Body of pancreas (tissue), 4 donors: ENCODE results near the gene CISTR. TPM values are rescaled to one million over a fixed set of nuclear protein-coding genes. Genes with fewer than 3 reads are reported as not detected.

Source experiments
- ATAC-seq: fragments of 150-250 bp; one replicate; pipeline ENCODE4 v1.9.1; 2016
- DNase-seq, 4 donors: peaks; one replicate each; pipeline ENCODE4 v3.0.0-alpha.2; 2019
- H3K27ac ChIP-seq, 4 donors: fragments of 200-600 bp; sonication (generic); 1 replicate in 3 of 4; 2 replicates in 1 of 4; pipeline versions ENCODE4 v1.5.1 to v1.6.1; 2016 to 2019; ENCODE audit warnings: mild to moderate bottlenecking in 1 of 4, mixed read lengths in 1 of 4, moderate library complexity in 1 of 4
- H3K27me3 ChIP-seq, 2 donors: fragments of 200-600 bp; sonication (generic); one replicate each; pipeline ENCODE4 v1.6.0; 2016; ENCODE audit warnings: mild to moderate bottlenecking in 1 of 2
- H3K36me3 ChIP-seq, 2 donors: fragments of 200-600 bp; sonication (generic); replicated peaks in 1 of 2; 2 replicates each; pipeline ENCODE4 v1.5.1; 2016; ENCODE audit warnings: low read depth in 2 of 2; ENCODE audit not compliant: insufficient read depth in 1 of 2
- H3K4me1 ChIP-seq: fragments of 200-600 bp; sonication (generic); one replicate; pipeline ENCODE4 v1.6.0; 2016
- H3K4me3 ChIP-seq, 2 donors: fragments of 200-600 bp; sonication (generic); 1 replicate in 1 of 2; 2 replicates in 1 of 2; pipeline ENCODE4 v1.5.1; 2016 to 2019
- H3K9me3 ChIP-seq, 3 donors: fragments of 200-600 bp; sonication (generic); 1 replicate in 2 of 3; 2 replicates in 1 of 3; pipeline ENCODE4 v1.5.1; 2016
- CTCF ChIP-seq, 7 experiments: fragments of 450-650 bp in 4 of 7; fragments of 200-600 bp in 3 of 7; sonication (generic) in 3 of 7; IDR thresholded peaks; one replicate each; pipeline ENCODE4 v1.5.1; 2016 to 2019; ENCODE audit warnings: antibody characterized with exemption in 7 of 7
- POLR2A ChIP-seq, 3 donors: fragments of 450-650 bp; IDR thresholded peaks; one replicate each; pipeline ENCODE4 v1.6.1; 2016; ENCODE audit warnings: antibody characterized with exemption in 3 of 3, mild to moderate bottlenecking in 2 of 3
- WGBS, 2 donors: methylation state at CpG; one replicate each; pipeline ENCODE4 v1.1.5; 2017; 5-methylcytosine and 5-hydroxymethylcytosine counted together
- intact Hi-C: fragments of 100-400 bp; cut with DNase I; formaldehyde crosslinking; loops from one replicate; pipeline ENCODE4 v1.15.1; 2023
- total RNA-seq, 2 donors: library from RNA; depleted of rRNA; stranded (reverse); fragments of >200 nt; gene quantifications; one replicate each; pipeline ENCODE4 v1.1.0, GENCODE V29; 2016

CISTR gene
- total RNA-seq, 2 donors from 2014 or later: not detected

GRCh38 chr12:53752621-53753020 lies 842 bp upstream of the CISTR start:
- 93 to 94% methylated on average over 2 to 3 of the region's 3 CpGs for WGBS, 2 donors
- intact Hi-C loops: no loop called here

GRCh38 chr12:53752192-53752601 lies 418 bp upstream of the CISTR start:
- H3K27me3 ChIP-seq: peaks cover 0 to 6% of the 10 kb centered on the region in 2 donors
- no peak for DNase-seq
- no peaks in the 10 kb centered on the region for H3K36me3 ChIP-seq
- peaks cover 21% of the 10 kb centered on the region for H3K4me1 ChIP-seq
- WGBS, 2 donors: 70 to 79% methylated on average over 13 of the region's 13 CpGs
- peak overlapping the region in 3 of 4 donors; percentile 49 to 54 (median 51) for H3K27ac ChIP-seq
- H3K4me3 ChIP-seq: no peak overlapping the region
- no peak for TF ChIP-seq POLR2A (IDR thresholded peaks at IDR 0.05)
- TF ChIP-seq CTCF (IDR thresholded peaks at IDR 0.05): no peak
- H3K9me3 ChIP-seq: no peaks in the 10 kb centered on the region
- intact Hi-C loops: no loop called here
- no peak for ATAC-seq

More at GRCh38 chr12:53752621-53753020, 842 bp upstream of the CISTR start:
- ATAC-seq (no peak), DNase-seq (no peak)
- H3K4me1 ChIP-seq: peaks cover 26% of the 10 kb centered on the region
- H3K36me3 ChIP-seq: no peaks in the 10 kb centered on the region
- no peaks in the 10 kb centered on the region for H3K9me3 ChIP-seq
- no peak overlapping the region for H3K4me3 ChIP-seq
- TF ChIP-seq POLR2A (IDR thresholded peaks at IDR 0.05) (no peak), CTCF (IDR thresholded peaks at IDR 0.05) (no peak)
- no peak overlapping the region for H3K27ac ChIP-seq
- peaks cover 0 to 6% of the 10 kb centered on the region in 2 donors for H3K27me3 ChIP-seq

- TF ChIP-seq CTCF (IDR thresholded peaks at IDR 0.05) (no peak), POLR2A (IDR thresholded peaks at IDR 0.05) (no peak)
- peak overlapping the region in 1 of 2 donors; percentile 12 for H3K4me3 ChIP-seq
- peaks cover 18% of the 10 kb centered on the region for H3K4me1 ChIP-seq
- no peaks in the 10 kb centered on the region for H3K9me3 ChIP-seq
- peak in 3 of 4 donors; percentile 35 to 48 (median 38) for DNase-seq
- 0 to 4% methylated on average over 12 to 32 of the region's 36 CpGs for WGBS, 2 donors
- peak; percentile 15 for ATAC-seq
- peak overlapping the region in 3 of 4 donors; percentile 49 to 54 (median 51) for H3K27ac ChIP-seq
- intact Hi-C loops: no loop called here
- H3K36me3 ChIP-seq: no peaks in the 10 kb centered on the region
- H3K27me3 ChIP-seq: peaks cover 0 to 6% of the 10 kb centered on the region in 2 donors
Observed at GRCh38 chr12:53750812-53751335, 905 bp downstream of the CISTR start.

GRCh38 chr12:53749986-53750811 lies 1.6 kb downstream of the CISTR start:
- no peak for ATAC-seq
- WGBS, 2 donors: 36 to 39% methylated on average over 10 of the region's 10 CpGs
- peaks cover 0 to 6% of the 10 kb centered on the region in 2 donors for H3K27me3 ChIP-seq

More at GRCh38 chr12:53749986-53750811, 1.6 kb downstream of the CISTR start:
- TF ChIP-seq POLR2A (IDR thresholded peaks at IDR 0.05) (no peak), CTCF (IDR thresholded peaks at IDR 0.05) (no peak)
- H3K9me3 ChIP-seq: no peaks in the 10 kb centered on the region
- intact Hi-C loops: no loop called here
- H3K36me3 ChIP-seq: no peaks in the 10 kb centered on the region
- no peak for DNase-seq
- peaks cover 18% of the 10 kb centered on the region for H3K4me1 ChIP-seq
- no peak overlapping the region for H3K4me3 ChIP-seq
- H3K27ac ChIP-seq: no peak overlapping the region
